ENCODE data around the gene CYB5R2.

GRCh38 chr11:7696424-7696823 is 23.1 kb upstream of the CYB5R2 start:
- TF ChIP-seq CTCF (conservative IDR thresholded peaks at IDR 0.05; ENCODE audit: low read length) (no peak), EZH2phosphoT487 (IDR thresholded peaks at IDR 0.05; ENCODE audit: borderline replicate concordance) (no peak)

Measured in Loucy (cell line).